HCT116 (cell line): ENCODE data around the gene UBASH3B. TPM values are rescaled to one million over a fixed set of nuclear protein-coding genes. Genes with fewer than 3 reads are reported as not detected.

Source experiments
- ATAC-seq: fragments of 200-7000 bp; cut with Tn5 transposase; 2 replicates; pipeline ENCODE4 v1.9.1; 2020; ENCODE audit warnings: mild to moderate bottlenecking, moderate library complexity
- BruUV-seq: library from RNA; stranded (reverse); fragments of 400-500 nt; replicated peaks from 2 replicates; lab custom pipeline; 2021; lab: Mats Ljungman, UMichigan
- CTCF ChIA-PET: fragments of 300-600 bp; sonication (Branson Sonifier 250); formaldehyde crosslinking; loops from one replicate; lab custom pipeline; 2021; ENCODE audit warnings: antibody characterized with exemption; lab: Charles Lee
- POLR2A ChIA-PET: fragments of 300-600, 350-600 bp; sonication (Branson Sonifier 250); formaldehyde crosslinking; loops from one replicate; lab custom pipeline; 2021; ENCODE audit warnings: antibody characterized with exemption; lab: Charles Lee
- RAD21 ChIA-PET, 2 experiments: fragments of 300-600 bp; sonication (Branson Sonifier 250); formaldehyde crosslinking; loops; one replicate each; lab custom pipeline; 2023; ENCODE audit warnings: low total read pairs in 2 of 2; ENCODE audit not compliant: uncharacterized antibody in 2 of 2, unreplicated experiment in 2 of 2, low non-redundant PET in 1 of 2; lab: Charles Lee
- DNase-seq: peaks from one replicate; pipeline ENCODE4 v3.0.0-alpha.2; 2010; ENCODE audit warnings: low read depth, low spot score
- H2AFZ ChIP-seq: fragments of 200-600 bp; shearing (Covaris generic), sonication (generic); 2 replicates; pipeline ENCODE4 v1.6.1; 2017; ENCODE audit warnings: low read depth, mixed run types, mixed read lengths, antibody characterized with exemption, low read length; ENCODE audit not compliant: poor library complexity, severe bottlenecking
- H3K27ac ChIP-seq: 2 replicates; pipeline ENCODE4 v1.5.1; 2012; ENCODE audit warnings: low read depth, low read length
- H3K27me3 ChIP-seq: fragments of 200-600 bp; sonication (generic); 2 replicates; pipeline ENCODE4 v1.6.1; 2016; ENCODE audit warnings: mixed run types, low read length, mixed read lengths; ENCODE audit not compliant: insufficient read depth
- H3K36me3 ChIP-seq, 2 experiments: fragments of 200-500 bp in 1 of 2; fragments of 200-600 bp in 1 of 2; sonication (Bioruptor generic) in 1 of 2; sonication (generic) in 1 of 2; 2 replicates each; pipeline versions ENCODE4 v1.5.1 to v1.6.1; 2014 to 2016; ENCODE audit warnings: low read length in 2 of 2, inconsistent platforms in 1 of 2, mixed read lengths in 1 of 2, mixed run types in 1 of 2; ENCODE audit not compliant: insufficient read depth in 2 of 2, control insufficient read depth in 1 of 2
- H3K4me1 ChIP-seq, 2 experiments: fragments of 200-600 bp in 1 of 2; sonication (generic) in 1 of 2; 2 replicates each; pipeline versions ENCODE4 v1.5.1 to v1.6.1; 2012 to 2017; ENCODE audit warnings: low read length in 2 of 2, inconsistent platforms in 1 of 2, mild to moderate bottlenecking in 1 of 2, mixed read lengths in 1 of 2, mixed run types in 1 of 2, moderate library complexity in 1 of 2; ENCODE audit not compliant: insufficient read depth in 2 of 2, control insufficient read depth in 1 of 2
- H3K4me2 ChIP-seq: fragments of 200-600 bp; sonication (generic); 2 replicates; pipeline ENCODE4 v1.6.1; 2017; ENCODE audit warnings: mixed run types, low read length, mixed read lengths
- H3K4me3 ChIP-seq, 2 experiments: fragments of 200-600 bp in 1 of 2; sonication (generic) in 1 of 2; replicated peaks in 1 of 2; 2 replicates each; pipeline ENCODE4 v1.5.1; 2011 to 2016; ENCODE audit warnings: low read length in 2 of 2, control low read depth in 1 of 2, low read depth in 1 of 2, mild to moderate bottlenecking in 1 of 2, mixed read lengths in 1 of 2, mixed run types in 1 of 2
- H3K79me2 ChIP-seq: fragments of 200-600 bp; sonication (generic); 2 replicates; pipeline ENCODE4 v1.6.1; 2017; ENCODE audit warnings: mild to moderate bottlenecking, mixed run types, low read length, moderate library complexity, mixed read lengths; ENCODE audit not compliant: insufficient read depth
- H3K9ac ChIP-seq: fragments of 200-600 bp; sonication (generic); 2 replicates; pipeline ENCODE4 v1.6.1; 2016; ENCODE audit warnings: low read length, mixed read lengths
- H3K9me2 ChIP-seq: fragments of 200-600 bp; sonication (generic), shearing (Covaris generic); 2 replicates; pipeline ENCODE4 v1.6.1; 2017; ENCODE audit warnings: mixed run types, mild to moderate bottlenecking, moderate library complexity; ENCODE audit not compliant: insufficient read depth
- H3K9me3 ChIP-seq, 2 experiments: fragments of 200-500 bp in 1 of 2; fragments of 200-600 bp in 1 of 2; sonication (Bioruptor generic) in 1 of 2; sonication (generic) in 1 of 2; 2 replicates each; pipeline ENCODE4 v1.6.1; 2014 to 2017; ENCODE audit warnings: low read length in 2 of 2, mixed read lengths in 2 of 2, inconsistent platforms in 1 of 2, low read depth in 1 of 2, mild to moderate bottlenecking in 1 of 2, mixed run types in 1 of 2, moderate library complexity in 1 of 2; ENCODE audit not compliant: control insufficient read depth in 1 of 2, insufficient read depth in 1 of 2
- H4K20me1 ChIP-seq: fragments of 200-600 bp; sonication (generic), shearing (Covaris generic); 2 replicates; pipeline ENCODE4 v1.6.1; 2017; ENCODE audit warnings: mixed run types, mild to moderate bottlenecking, moderate library complexity; ENCODE audit not compliant: insufficient read depth
- CEBPB ChIP-seq: IDR thresholded peaks from 2 replicates; pipeline ENCODE4 v1.6.1; 2012; ENCODE audit warnings: low read depth
- ELF1 ChIP-seq: IDR thresholded peaks from 2 replicates; pipeline ENCODE4 v1.6.1; 2012; ENCODE audit warnings: low read depth, borderline replicate concordance
- EZH2 ChIP-seq: fragments of 200-600 bp; sonication (generic); IDR thresholded peaks from 2 replicates; pipeline ENCODE4 v1.6.1; 2017; ENCODE audit warnings: antibody characterized with exemption, mixed run types
- FOSL1 ChIP-seq: IDR thresholded peaks from 2 replicates; pipeline ENCODE4 v1.6.1; 2012; ENCODE audit warnings: low read depth
- POLR2A ChIP-seq: IDR thresholded peaks from 2 replicates; pipeline ENCODE4 v1.7.0; 2011; ENCODE audit warnings: borderline replicate concordance; ENCODE audit not compliant: insufficient read depth, insufficient read length; ENCODE audit errors: extremely low read depth
- POLR2AphosphoS5 ChIP-seq: IDR thresholded peaks from 2 replicates; pipeline ENCODE4 v1.6.1; 2011; ENCODE audit warnings: mild to moderate bottlenecking, low read depth, low read length, moderate library complexity
- RAD21 ChIP-seq: IDR thresholded peaks from 2 replicates; pipeline ENCODE4 v1.6.1; 2012; ENCODE audit warnings: low read depth, mild to moderate bottlenecking
- SIN3A ChIP-seq: IDR thresholded peaks from 2 replicates; pipeline ENCODE4 v1.6.1; 2012; ENCODE audit warnings: low read depth
- SP1 ChIP-seq: IDR thresholded peaks from 2 replicates; pipeline ENCODE4 v1.6.1; 2012; ENCODE audit warnings: low read depth
- SRF ChIP-seq: IDR thresholded peaks from 2 replicates; pipeline ENCODE4 v1.6.1; 2012; ENCODE audit warnings: low read depth
- TCF7L2 ChIP-seq: IDR thresholded peaks from 2 replicates; pipeline ENCODE4 v1.7.0; 2011; ENCODE audit warnings: borderline replicate concordance, inconsistent platforms; ENCODE audit not compliant: insufficient read depth, insufficient read length; ENCODE audit errors: extremely low read depth
- ZFX ChIP-seq: fragments of 450-650 bp; IDR thresholded peaks from 2 replicates; pipeline ENCODE4 v1.6.1; 2017
- ZNF274 ChIP-seq: fragments of 200-500 bp; sonication (Bioruptor generic); IDR thresholded peaks from 2 replicates; pipeline ENCODE4 v1.6.1; 2014; ENCODE audit warnings: mild to moderate bottlenecking, low read depth, low read length, inconsistent platforms
- intact Hi-C: fragments of 100-400 bp; cut with micrococcal nuclease; formaldehyde crosslinking; loops from 2 replicates; pipeline ENCODE4 v1.10.0; 2022
- total RNA-seq: library from RNA; stranded (reverse); gene quantifications from one replicate; pipeline ENCODE4 v1.2.1, GENCODE V29; 2021; ENCODE audit not compliant: unreplicated experiment
- TF ChIP-seq, protein P1 (sequence below): IDR thresholded peaks from 2 replicates; pipeline ENCODE4 v1.6.1; 2011; ENCODE audit warnings: mild to moderate bottlenecking, low read length, moderate library complexity; ENCODE audit not compliant: insufficient replicate concordance; ENCODE audit errors: extremely low read depth
- TF ChIP-seq, protein P2 (sequence below): IDR thresholded peaks from 2 replicates; pipeline ENCODE4 v1.6.1; 2012

The UBASH3B gene
- total RNA-seq, 1 experiment from 2014 or later, result 40.3 TPM

DNA sequence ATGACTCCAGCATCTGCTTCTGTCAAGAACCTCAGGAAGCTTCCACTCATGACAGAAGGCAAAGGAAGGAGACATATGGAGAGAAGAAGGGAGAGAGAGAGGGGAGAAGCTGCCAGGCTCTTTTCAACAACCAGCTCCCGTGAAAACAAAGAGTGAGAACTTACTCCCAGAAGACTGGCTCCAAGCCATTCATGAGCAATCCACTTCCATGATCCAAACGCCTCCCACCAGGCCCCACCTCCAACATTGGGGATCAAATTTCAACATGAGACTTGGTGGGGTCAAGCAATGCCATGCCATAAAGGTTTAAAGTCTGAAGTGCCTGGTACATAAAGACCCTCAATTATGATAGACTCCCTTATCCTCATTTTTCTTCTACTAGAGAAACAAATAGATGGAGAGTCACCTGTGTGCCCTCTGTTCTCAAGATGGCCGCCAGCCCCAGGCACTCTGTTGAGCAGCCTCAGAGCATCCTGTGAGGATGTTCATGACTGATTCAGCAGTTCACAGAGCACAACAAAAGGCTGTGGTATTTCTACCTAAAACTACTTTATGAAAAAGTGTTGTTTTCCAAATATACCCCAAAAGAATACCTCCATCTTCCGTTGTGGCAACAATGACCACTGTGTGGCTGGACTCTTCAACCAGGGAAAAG is 113.7 kb downstream of the UBASH3B start:
- no peaks in the 10 kb centered on the region for H3K27me3 ChIP-seq
- no peaks in the 10 kb centered on the region; the same call in 1 of the 2 replicates for H3K79me2 ChIP-seq
- H3K9ac ChIP-seq, result no peak overlapping the region
- no peak for ATAC-seq
- H3K4me2 ChIP-seq, result no peak overlapping the region
- no peaks in the 10 kb centered on the region for H3K4me1 ChIP-seq
- H2AFZ ChIP-seq, result no peak overlapping the region
- no TSS peak for BruUV-seq
- no peak overlapping the region for H3K4me3 ChIP-seq
- H3K27ac ChIP-seq, result no peak overlapping the region
- no peaks in the 10 kb centered on the region for H4K20me1 ChIP-seq
- no peak for DNase-seq
- ChIA-PET CTCF (no interaction called here), RAD21 (no interaction called here), POLR2A (no interaction called here)
- no peaks in the 10 kb centered on the region for H3K9me3 ChIP-seq
- intact Hi-C loops, result no loop called here
- H3K36me3 ChIP-seq, result no peaks in the 10 kb centered on the region
- H3K9me2 ChIP-seq, result no peaks in the 10 kb centered on the region
- TF ChIP-seq, protein P1, sequence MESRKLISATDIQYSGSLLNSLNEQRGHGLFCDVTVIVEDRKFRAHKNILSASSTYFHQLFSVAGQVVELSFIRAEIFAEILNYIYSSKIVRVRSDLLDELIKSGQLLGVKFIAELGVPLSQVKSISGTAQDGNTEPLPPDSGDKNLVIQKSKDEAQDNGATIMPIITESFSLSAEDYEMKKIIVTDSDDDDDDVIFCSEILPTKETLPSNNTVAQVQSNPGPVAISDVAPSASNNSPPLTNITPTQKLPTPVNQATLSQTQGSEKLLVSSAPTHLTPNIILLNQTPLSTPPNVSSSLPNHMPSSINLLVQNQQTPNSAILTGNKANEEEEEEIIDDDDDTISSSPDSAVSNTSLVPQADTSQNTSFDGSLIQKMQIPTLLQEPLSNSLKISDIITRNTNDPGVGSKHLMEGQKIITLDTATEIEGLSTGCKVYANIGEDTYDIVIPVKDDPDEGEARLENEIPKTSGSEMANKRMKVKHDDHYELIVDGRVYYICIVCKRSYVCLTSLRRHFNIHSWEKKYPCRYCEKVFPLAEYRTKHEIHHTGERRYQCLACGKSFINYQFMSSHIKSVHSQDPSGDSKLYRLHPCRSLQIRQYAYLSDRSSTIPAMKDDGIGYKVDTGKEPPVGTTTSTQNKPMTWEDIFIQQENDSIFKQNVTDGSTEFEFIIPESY, result no peak
- TF ChIP-seq SIN3A, result no peak
- TF ChIP-seq, all 23 proteins: peak for 0

DNA sequence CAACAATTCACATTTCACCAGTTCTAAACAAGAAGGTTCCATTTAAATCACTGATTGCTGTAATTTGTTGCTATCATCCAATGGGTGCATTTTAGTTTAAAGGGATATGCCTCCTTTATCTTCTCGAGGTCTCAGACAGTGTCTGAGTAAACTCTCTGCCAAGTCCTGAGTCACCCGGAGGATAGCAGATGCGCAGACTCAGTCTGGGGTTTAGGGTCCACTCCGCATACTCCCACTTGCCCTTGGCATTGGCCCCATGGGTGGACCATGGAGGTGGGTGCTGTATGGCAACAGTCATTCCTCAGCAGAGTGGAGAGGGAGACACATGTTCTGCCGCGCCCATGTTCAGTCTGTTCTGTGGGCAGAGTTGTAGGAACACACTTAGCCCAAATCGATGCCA is 117.4 kb downstream of the UBASH3B start:
- no peak overlapping the region for H3K4me2 ChIP-seq
- TF ChIP-seq SIN3A, result no peak
- TF ChIP-seq POLR2A, result no peak
- TF ChIP-seq, protein P2, sequence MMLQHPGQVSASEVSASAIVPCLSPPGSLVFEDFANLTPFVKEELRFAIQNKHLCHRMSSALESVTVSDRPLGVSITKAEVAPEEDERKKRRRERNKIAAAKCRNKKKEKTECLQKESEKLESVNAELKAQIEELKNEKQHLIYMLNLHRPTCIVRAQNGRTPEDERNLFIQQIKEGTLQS, result no peak
- no peak for TF ChIP-seq RAD21
- no peak for TF ChIP-seq ZFX
- TF ChIP-seq SRF, result no peak
- no peak for TF ChIP-seq FOSL1
- no peak for TF ChIP-seq EZH2
- no peak for TF ChIP-seq CEBPB
- no peak for TF ChIP-seq ELF1
- TF ChIP-seq ZNF274, result no peak
- no peak for TF ChIP-seq SP1
- TF ChIP-seq, protein P1, result no peak
- no peak for TF ChIP-seq POLR2AphosphoS5
- TF ChIP-seq TCF7L2, result no peak

More for the DNA sequence above, 117.4 kb downstream of the UBASH3B start:
- Histone ChIP-seq H3K4me3 (no peak overlapping the region), H3K27me3 (no peaks in the 10 kb centered on the region), H3K79me2 (no peaks in the 10 kb centered on the region; the same call in 1 of the 2 replicates), H3K4me1 (no peaks in the 10 kb centered on the region), H3K9ac (no peak overlapping the region), H3K9me3 (no peaks in the 10 kb centered on the region), H3K9me2 (no peaks in the 10 kb centered on the region), H4K20me1 (no peaks in the 10 kb centered on the region), H3K27ac (no peak overlapping the region), H2AFZ (no peak overlapping the region), H3K36me3 (no peaks in the 10 kb centered on the region)
- ATAC-seq (no peak), DNase-seq (no peak)
- ChIA-PET POLR2A (no interaction called here), CTCF (no interaction called here), RAD21 (no interaction called here)
- BruUV-seq, result no TSS peak
- intact Hi-C loops, result no loop called here
